C4-2B (cell line): ENCODE results near the gene ST3GAL6.

ENCODE experiments used
- ZFX ChIP-seq: fragments of 450-650 bp; IDR thresholded peaks from 2 replicates; pipeline ENCODE4 v1.6.1; 2017
- TF ChIP-seq, protein P1 (sequence below): fragments of 450-650 bp; conservative IDR thresholded peaks from 2 replicates; pipeline ENCODE4 v1.5.1; 2017; ENCODE audit warnings: mild to moderate bottlenecking

DNA sequence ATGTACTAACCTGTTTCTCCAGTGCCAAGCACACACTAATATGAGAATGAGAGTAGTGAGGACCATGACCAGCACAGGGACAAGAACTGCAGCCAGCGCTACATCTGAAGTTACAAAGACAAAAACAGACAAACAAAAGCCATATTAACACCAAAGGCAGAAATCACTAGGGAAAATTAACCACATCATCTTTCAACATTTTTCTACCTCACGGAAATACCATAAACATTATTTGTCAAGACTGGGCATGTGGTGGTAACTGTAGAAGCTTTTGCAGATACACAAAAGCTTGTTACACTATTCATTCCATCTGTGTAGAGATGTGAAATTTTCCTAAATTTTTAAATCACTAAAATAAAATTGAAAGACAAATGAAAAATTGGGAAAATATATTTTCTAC lies 44.9 kb downstream of the ST3GAL6 start:
- TF ChIP-seq, protein P1, sequence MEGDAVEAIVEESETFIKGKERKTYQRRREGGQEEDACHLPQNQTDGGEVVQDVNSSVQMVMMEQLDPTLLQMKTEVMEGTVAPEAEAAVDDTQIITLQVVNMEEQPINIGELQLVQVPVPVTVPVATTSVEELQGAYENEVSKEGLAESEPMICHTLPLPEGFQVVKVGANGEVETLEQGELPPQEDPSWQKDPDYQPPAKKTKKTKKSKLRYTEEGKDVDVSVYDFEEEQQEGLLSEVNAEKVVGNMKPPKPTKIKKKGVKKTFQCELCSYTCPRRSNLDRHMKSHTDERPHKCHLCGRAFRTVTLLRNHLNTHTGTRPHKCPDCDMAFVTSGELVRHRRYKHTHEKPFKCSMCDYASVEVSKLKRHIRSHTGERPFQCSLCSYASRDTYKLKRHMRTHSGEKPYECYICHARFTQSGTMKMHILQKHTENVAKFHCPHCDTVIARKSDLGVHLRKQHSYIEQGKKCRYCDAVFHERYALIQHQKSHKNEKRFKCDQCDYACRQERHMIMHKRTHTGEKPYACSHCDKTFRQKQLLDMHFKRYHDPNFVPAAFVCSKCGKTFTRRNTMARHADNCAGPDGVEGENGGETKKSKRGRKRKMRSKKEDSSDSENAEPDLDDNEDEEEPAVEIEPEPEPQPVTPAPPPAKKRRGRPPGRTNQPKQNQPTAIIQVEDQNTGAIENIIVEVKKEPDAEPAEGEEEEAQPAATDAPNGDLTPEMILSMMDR = no peak
- TF ChIP-seq ZFX = no peak
